ENCODE data around the gene NXPH2. TPM values are rescaled to one million over a fixed set of nuclear protein-coding genes. Genes with fewer than 3 reads are reported as not detected.

NXPH2 gene
- total and polyA plus RNA-seq, 10 donors = not detected

DNA sequence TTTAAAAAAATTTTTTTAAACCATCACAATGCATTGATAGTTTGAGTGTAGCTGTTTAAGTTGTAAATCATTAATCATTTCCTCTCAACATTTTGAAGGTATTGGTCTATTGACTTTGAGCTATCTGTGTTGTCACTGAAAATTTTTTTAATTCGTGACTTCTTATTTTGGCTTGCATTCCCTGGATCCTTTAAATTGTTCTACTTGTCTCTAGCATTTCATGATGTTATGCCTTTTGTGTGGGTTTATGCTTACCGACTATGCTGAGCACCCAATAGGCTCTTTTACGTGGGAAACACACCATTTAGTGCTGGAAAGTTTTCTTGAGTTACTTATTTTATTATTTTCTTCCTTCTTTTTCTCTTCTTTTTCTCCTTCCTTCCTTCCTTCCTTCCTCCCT is 31.2 kb upstream of the NXPH2 start:
- Histone ChIP-seq H3K9me3 (no peaks in the 10 kb centered on the region), H3K36me3 (no peaks in the 10 kb centered on the region), H3K27ac (no peak overlapping the region), H3K4me3 (no peak overlapping the region), H3K27me3 (replicated peaks in 1 of 7) (peaks cover 0 to 8% (median 0%) of the 10 kb centered on the region in 7 donors), H3K4me1 (no peaks in the 10 kb centered on the region)
- WGBS, 5 donors = 85 to 92% (median 86%) methylated on average over 3 of the region's 3 CpGs
- intact Hi-C loops (cut with DNase I; ENCODE audit: low total_unique reads) = no loop called here
- TF ChIP-seq, protein P1, sequence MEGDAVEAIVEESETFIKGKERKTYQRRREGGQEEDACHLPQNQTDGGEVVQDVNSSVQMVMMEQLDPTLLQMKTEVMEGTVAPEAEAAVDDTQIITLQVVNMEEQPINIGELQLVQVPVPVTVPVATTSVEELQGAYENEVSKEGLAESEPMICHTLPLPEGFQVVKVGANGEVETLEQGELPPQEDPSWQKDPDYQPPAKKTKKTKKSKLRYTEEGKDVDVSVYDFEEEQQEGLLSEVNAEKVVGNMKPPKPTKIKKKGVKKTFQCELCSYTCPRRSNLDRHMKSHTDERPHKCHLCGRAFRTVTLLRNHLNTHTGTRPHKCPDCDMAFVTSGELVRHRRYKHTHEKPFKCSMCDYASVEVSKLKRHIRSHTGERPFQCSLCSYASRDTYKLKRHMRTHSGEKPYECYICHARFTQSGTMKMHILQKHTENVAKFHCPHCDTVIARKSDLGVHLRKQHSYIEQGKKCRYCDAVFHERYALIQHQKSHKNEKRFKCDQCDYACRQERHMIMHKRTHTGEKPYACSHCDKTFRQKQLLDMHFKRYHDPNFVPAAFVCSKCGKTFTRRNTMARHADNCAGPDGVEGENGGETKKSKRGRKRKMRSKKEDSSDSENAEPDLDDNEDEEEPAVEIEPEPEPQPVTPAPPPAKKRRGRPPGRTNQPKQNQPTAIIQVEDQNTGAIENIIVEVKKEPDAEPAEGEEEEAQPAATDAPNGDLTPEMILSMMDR (IDR thresholded peaks at IDR 0.05 in 8 of 11, conservative IDR thresholded peaks at IDR 0.05 in 3 of 11) = no peak
- no peak for TF ChIP-seq POLR2AphosphoS5 (IDR thresholded peaks at IDR 0.05)
- TF ChIP-seq POLR2A (IDR thresholded peaks at IDR 0.05) = no peak
- DNase-seq = no peak

DNA sequence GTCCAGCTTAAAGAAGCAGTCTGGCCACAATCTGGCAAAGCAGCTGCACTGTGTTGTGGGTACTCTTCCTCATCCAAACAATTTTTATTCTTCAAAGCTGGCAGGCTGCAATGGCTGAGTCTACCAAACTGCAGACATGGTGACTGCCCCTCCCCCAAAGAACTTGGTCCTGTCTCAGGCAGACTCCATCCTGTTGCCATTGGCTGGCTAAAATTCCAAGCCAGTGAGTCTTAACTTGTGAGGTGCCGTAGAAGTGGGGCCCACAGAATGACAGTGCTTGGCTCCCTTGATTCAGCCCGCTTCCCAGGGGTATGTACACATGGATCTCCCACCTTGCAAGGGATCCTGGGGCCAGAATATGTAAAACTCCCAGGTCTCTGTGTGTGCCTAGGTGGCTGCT is 14.5 kb upstream of the NXPH2 start:
- intact Hi-C loops (cut with DNase I; ENCODE audit: low total_unique reads) = no loop called here

DNA sequence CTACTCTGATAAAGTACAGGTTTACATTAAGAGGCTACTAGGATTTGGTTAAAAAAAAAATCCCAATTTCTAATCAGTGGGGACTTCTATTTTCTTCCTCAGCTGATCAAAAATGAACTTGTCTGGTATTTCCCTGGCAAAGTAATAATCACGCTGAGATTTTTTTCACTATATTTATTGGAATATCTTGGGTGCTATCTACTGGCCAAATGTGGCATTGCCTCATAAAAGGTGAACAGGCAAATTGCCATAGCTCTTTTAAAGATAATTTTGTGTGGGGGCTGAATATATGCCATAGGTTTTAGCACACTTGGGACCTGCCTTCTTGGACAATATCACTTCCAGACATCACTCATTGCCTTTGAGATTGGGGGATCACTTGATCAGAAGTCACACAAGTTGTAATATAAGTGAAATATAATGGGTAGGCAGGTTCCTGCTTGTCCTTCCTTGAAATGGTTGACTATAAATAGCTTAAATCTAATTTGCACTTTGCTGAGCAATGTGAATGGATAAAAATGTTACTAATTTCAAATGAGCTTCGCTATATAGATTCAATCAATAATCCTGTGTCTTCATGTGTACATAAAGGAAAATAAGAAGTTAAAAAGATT is 7.0 kb upstream of the NXPH2 start:
- TF ChIP-seq POLR2A (IDR thresholded peaks at IDR 0.05) = no peak
- TF ChIP-seq, protein P1 (IDR thresholded peaks at IDR 0.05 in 8 of 11, conservative IDR thresholded peaks at IDR 0.05 in 3 of 11) = peak; percentile 8 to 75 (median 64)
- Histone ChIP-seq H3K36me3 (no peaks in the 10 kb centered on the region), H3K9me3 (no peaks in the 10 kb centered on the region), H3K4me1 (no peaks in the 10 kb centered on the region), H3K4me3 (no peak overlapping the region), H3K27ac (no peak overlapping the region), H3K27me3 (replicated peaks in 1 of 7) (peaks cover 0 to 10% (median 0%) of the 10 kb centered on the region in 7 donors)
- intact Hi-C loops (cut with DNase I; ENCODE audit: low total_unique reads) = loop anchor here (10.0 kb wide), 1 partner anchor 882 kb away; no protein-coding TSS in a partner anchor
- DNase-seq = no peak
- 24 to 31% (median 28%) methylated on average over 2 of the region's 2 CpGs for WGBS, 5 donors

More for the DNA sequence above, 14.5 kb upstream of the NXPH2 start:
- no peak overlapping the region for H3K27ac ChIP-seq
- H3K36me3 ChIP-seq = no peaks in the 10 kb centered on the region
- H3K4me1 ChIP-seq = no peaks in the 10 kb centered on the region
- no peak overlapping the region for H3K4me3 ChIP-seq
- peaks cover 0 to 30% (median 4%) of the 10 kb centered on the region in 7 donors for H3K27me3 ChIP-seq (replicated peaks in 1 of 7)
- WGBS, 5 donors = 80 to 96% (median 89%) methylated on average over 1 to 2 of the region's 2 CpGs
- TF ChIP-seq POLR2A (IDR thresholded peaks at IDR 0.05) (no peak), POLR2AphosphoS5 (IDR thresholded peaks at IDR 0.05) (no peak)
- TF ChIP-seq, protein P1 (IDR thresholded peaks at IDR 0.05 in 8 of 11, conservative IDR thresholded peaks at IDR 0.05 in 3 of 11) = no peak
- no peak for DNase-seq
- H3K9me3 ChIP-seq = peaks cover 0 to 11% (median 4%) of the 10 kb centered on the region in 8 donors

DNA sequence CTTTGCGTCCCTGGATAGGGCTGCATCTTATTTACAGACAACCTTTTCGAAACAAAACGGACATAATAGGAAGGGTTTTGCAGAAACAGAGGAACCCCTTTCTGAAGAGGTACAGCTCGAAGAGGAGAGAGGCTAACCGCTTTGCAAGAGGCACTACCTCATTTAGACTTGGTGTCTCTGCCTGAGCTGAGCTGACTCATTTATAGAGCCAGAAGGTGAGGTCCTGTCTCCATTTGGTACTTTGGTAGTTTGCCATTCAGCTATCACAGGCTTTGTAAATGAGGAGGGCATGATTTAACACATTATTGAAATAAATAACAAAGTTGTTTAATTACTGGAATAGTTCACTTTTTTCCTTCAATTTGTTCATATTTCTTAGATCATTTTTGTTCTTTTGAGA is 2.2 kb upstream of the NXPH2 start:
- no peak overlapping the region for H3K4me3 ChIP-seq
- no peak overlapping the region for H3K27ac ChIP-seq
- H3K27me3 ChIP-seq (replicated peaks in 1 of 7) = peaks cover 0 to 54% (median 37%) of the 10 kb centered on the region in 7 donors
- intact Hi-C loops (cut with DNase I; ENCODE audit: low total_unique reads) = loop anchor here (10.0 kb wide), 1 partner anchor 878 kb away; no protein-coding TSS in a partner anchor
- H3K9me3 ChIP-seq = no peaks in the 10 kb centered on the region
- DNase-seq = no peak
- H3K36me3 ChIP-seq = no peaks in the 10 kb centered on the region
- 75 to 87% (median 81%) methylated on average over 5 of the region's 5 CpGs for WGBS, 5 donors
- TF ChIP-seq, protein P1 (IDR thresholded peaks at IDR 0.05 in 8 of 11, conservative IDR thresholded peaks at IDR 0.05 in 3 of 11) = no peak
- TF ChIP-seq POLR2A (IDR thresholded peaks at IDR 0.05) (no peak), POLR2AphosphoS5 (IDR thresholded peaks at IDR 0.05) (no peak)
- H3K4me1 ChIP-seq = peaks cover 0 to 19% (median 14%) of the 10 kb centered on the region in 6 donors

Data from spleen (tissue), 11 donors.